Stomach (tissue), 4 donors: ENCODE data around the gene KLHDC3.

Source experiments
- EP300 ChIP-seq: sonication (generic); formaldehyde crosslinking; IDR thresholded peaks from one replicate; pipeline ENCODE4 v1.6.1; 2017; ENCODE audit warnings: antibody characterized with exemption
- POLR2A ChIP-seq, 4 donors: fragments of 450-650 bp; IDR thresholded peaks; one replicate each; pipeline ENCODE4 v1.6.1; 2016; ENCODE audit warnings: antibody characterized with exemption in 4 of 4, control low read depth in 2 of 4, mild to moderate bottlenecking in 1 of 4, moderate library complexity in 1 of 4
- POLR2AphosphoS5 ChIP-seq, 3 donors: sonication (generic); formaldehyde crosslinking; IDR thresholded peaks; one replicate each; pipeline ENCODE4 v1.6.1; 2016; ENCODE audit warnings: antibody characterized with exemption in 3 of 3
- TF ChIP-seq, protein P1 (sequence below), 7 experiments: fragments of 450-650 bp in 4 of 7; fragments of 200-600 bp in 3 of 7; sonication (generic) in 3 of 7; IDR thresholded peaks; one replicate each; pipeline ENCODE4 v1.5.1; 2016 to 2019; ENCODE audit warnings: antibody characterized with exemption in 7 of 7, control low read depth in 2 of 7, mild to moderate bottlenecking in 1 of 7

DNA sequence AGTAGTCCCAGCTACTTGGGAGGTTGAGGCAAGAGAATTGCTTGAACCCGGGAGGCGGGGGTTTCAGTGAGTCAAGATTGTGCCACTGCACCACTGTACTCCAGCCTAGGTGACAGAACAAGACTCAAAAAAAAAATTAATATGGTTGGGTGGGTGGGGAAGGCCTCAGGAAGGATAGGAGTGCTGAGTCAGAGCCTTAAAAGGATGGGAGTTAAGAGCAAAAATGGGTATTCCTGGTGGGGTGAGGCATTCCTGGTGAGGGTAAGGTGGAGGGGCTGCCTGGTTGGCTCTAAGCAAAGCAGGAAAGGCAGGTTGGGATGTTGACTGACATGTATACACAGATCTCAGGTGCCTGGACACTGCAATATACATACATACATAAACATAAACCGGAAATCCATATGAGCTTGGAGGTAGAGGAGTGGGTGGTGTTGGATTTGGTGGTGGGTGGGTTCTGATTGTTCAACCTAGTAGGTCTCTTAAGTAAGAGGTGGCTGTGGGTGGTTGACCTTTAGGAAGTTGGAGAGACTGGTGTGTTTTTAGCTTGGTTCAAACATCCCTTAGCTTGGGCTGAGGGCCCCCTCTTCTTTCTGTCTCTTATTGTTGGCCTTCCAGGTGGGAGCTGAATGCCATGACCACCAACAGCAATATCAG, 6.1 kb downstream of the KLHDC3 start:
- TF ChIP-seq POLR2A (IDR thresholded peaks at IDR 0.05), result no peak
- TF ChIP-seq, protein P1, sequence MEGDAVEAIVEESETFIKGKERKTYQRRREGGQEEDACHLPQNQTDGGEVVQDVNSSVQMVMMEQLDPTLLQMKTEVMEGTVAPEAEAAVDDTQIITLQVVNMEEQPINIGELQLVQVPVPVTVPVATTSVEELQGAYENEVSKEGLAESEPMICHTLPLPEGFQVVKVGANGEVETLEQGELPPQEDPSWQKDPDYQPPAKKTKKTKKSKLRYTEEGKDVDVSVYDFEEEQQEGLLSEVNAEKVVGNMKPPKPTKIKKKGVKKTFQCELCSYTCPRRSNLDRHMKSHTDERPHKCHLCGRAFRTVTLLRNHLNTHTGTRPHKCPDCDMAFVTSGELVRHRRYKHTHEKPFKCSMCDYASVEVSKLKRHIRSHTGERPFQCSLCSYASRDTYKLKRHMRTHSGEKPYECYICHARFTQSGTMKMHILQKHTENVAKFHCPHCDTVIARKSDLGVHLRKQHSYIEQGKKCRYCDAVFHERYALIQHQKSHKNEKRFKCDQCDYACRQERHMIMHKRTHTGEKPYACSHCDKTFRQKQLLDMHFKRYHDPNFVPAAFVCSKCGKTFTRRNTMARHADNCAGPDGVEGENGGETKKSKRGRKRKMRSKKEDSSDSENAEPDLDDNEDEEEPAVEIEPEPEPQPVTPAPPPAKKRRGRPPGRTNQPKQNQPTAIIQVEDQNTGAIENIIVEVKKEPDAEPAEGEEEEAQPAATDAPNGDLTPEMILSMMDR (IDR thresholded peaks at IDR 0.05), result no peak
- TF ChIP-seq EP300, result no peak
- no peak for TF ChIP-seq POLR2AphosphoS5 (IDR thresholded peaks at IDR 0.05)
